GM18868 (cell line): ENCODE measurements around the gene SHC3.

Experiments
- ATAC-seq: cut with Tn5 transposase; IDR thresholded peaks from one replicate; pipeline ENCODE4 v1.9.1; 2021; ENCODE audit warnings: mild to moderate bottlenecking, moderate library complexity; ENCODE audit not compliant: unreplicated experiment

The SHC3 gene

DNA sequence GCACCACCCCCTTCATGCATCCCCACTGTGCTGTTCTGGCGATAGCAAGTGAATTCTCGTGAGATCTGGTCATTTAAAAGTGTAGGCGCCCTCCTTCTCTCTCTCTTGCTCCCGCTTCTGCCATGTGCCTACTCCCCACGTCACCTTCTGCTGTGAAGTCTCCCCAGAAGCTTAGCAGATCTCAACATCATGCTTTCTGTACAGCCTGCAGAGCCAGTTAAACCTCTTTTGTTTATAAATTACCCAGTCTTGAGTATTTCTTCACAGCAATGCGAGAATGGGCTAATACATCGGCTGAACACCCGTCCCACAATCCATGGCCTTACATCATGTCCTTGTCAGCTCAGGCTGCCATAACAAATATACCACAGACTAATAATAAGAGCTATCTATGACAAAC is 17.4 kb downstream of the SHC3 start:
- no peak for ATAC-seq

GRCh38 chr9:89160806-89161205 is 17.8 kb downstream of the SHC3 start:
- no peak for ATAC-seq

DNA sequence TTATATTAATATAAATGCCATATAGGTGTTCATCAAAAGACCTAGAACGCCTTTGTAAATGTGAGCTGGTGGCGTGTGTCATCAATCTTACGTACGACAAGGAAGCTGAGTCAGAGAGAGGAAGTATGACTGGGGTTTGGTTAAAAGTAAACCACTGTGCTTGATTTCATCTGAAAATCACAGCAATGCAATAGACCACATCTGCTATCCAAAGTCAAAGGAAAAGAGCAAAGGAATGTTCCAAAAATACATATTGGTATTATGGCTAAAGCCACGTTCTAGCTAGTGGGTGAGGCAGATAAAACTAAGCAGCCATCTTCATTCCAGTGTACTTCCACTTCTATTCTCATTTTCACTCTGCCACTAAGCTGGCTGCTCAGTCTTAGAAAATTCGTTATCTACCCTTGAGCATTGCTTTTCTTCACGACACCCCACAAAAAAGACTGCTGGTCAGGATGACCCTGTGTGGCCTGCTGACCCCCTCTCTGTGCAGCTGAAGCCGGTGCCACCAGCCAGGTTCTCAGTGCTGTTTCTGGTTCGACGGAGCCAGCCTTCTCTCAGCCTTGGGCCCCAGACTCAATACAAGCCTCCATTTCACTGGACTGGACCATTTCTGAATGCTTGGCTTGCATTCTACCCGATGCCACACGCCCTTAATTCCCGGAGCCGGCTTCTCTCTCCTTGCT is 23.8 kb downstream of the SHC3 start:
- no peak for ATAC-seq

GRCh38 chr9:89154218-89154617 is 24.4 kb downstream of the SHC3 start:
- no peak for ATAC-seq

DNA sequence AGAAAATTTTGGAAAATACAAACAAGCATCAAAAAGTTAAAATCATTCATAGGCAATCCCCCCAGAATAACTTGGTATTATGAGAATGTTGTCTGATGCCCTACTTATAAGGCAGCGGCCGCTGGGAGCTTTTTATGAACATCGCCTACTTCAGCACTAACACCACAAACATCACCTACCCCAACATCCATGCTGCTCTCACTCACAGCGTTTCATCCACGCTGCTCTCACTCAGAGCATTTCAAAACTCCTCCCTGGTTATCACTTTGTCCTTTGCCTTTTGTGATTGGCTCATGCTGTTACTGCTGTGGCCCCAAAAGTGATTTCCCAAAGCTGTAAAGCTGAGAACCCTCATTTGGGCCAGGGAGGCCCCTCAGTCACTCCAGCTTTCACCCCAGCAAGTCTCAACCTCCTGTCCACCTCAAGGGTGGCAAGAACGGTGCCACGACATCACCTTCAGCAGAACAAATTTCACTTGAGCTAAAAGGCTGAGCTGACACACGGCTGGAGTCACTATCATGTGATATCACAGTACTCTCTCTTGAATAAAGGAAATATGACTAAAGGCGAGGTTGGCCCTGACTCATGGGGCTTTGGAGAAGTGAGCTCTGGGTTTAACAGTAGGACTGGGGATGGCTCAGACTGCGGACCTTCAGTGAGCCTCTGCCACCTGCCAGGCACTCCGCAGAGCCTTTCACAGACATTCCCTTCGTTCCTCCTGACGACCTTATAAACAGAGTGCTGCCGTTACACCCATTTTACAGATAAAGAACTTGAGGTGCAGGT is 25.2 kb downstream of the SHC3 start:
- ATAC-seq: no peak

GRCh38 chr9:89149726-89150125 is 28.9 kb downstream of the SHC3 start:
- no peak for ATAC-seq

- ATAC-seq: no peak
Observed at GRCh38 chr9:89145097-89145496, 33.5 kb downstream of the SHC3 start.

DNA sequence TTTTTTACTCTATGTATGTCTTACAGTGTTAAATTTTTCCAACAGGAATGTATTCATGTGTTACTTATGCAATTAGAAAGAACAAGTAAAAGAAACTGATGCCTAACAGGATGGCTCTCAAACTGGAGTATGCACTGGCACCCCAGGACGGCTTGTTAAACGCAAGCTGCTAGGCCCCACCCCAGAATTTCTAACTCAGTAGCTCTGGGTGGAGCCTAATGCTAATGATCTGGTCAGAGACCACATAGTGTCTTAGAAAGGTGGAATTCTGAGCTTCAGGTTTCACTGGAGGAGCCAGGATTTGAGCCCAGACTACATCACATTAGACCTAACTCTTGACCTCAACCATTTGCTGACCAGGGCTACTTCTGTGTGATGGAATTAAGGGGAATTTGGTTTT is 34.4 kb downstream of the SHC3 start:
- ATAC-seq: no peak

DNA sequence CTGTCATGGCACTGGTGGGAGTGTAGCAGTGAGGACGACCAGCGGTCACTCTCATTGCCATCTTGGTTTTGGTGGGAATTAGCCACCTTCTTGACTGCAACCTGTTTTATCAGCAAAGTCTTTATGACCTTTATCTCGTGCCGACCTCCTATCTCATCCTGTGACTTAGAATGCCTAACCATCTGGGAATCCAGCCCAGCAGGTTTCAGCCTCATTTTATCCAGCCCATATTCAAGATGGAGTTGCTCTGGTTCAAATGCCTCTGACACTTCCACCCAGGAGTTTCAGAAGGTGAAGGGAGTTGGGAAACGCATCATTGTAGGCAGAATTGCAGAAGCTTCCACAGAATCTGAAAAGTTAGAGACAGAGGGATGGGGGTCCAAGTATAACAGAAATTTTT is 35.4 kb downstream of the SHC3 start:
- ATAC-seq: no peak

- no peak for ATAC-seq
Observed at GRCh38 chr9:89139455-89139854, 39.2 kb downstream of the SHC3 start.

DNA sequence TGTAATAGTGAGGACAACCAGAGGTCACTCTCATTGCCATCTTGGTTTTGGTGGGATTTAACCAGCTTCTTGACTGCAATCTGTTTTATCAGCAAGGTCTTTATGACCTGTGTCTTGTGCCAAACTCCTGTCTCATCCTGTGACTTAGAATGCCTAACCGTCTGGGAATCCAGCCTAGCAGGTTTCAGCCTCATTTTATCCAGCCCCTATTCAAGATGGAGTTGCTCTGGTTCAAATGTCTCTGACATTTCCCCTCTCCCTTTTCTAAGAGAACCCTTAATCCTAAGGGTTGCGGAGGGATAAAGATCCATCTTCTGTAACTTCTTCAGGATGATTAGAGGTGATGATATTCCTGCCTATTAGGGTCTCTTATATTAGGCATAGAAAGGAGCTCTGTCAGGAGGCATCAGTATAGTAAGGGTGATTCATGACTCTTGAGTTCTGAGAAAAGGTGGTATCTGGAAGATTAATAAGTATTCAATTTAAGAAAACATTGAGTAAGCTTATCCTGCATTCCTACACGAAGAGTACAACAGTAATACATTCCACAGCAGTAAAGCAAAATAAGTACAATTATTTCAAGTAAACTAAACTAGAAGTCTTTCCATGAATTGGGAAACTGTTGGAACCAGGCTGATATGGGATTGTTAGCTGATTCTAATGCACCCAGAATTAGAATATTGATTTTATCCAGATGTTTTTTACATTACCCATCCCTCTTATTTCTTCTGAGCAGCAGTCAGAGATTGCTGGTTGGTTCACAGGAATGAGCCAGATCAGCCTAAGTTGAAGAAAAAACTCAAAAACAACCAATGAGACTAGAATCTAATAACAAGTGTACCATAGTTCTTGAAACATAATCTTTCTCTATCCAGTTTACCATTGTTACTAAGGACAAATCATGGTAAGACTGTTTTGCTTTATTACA is 39.9 kb downstream of the SHC3 start:
- no peak for ATAC-seq

DNA sequence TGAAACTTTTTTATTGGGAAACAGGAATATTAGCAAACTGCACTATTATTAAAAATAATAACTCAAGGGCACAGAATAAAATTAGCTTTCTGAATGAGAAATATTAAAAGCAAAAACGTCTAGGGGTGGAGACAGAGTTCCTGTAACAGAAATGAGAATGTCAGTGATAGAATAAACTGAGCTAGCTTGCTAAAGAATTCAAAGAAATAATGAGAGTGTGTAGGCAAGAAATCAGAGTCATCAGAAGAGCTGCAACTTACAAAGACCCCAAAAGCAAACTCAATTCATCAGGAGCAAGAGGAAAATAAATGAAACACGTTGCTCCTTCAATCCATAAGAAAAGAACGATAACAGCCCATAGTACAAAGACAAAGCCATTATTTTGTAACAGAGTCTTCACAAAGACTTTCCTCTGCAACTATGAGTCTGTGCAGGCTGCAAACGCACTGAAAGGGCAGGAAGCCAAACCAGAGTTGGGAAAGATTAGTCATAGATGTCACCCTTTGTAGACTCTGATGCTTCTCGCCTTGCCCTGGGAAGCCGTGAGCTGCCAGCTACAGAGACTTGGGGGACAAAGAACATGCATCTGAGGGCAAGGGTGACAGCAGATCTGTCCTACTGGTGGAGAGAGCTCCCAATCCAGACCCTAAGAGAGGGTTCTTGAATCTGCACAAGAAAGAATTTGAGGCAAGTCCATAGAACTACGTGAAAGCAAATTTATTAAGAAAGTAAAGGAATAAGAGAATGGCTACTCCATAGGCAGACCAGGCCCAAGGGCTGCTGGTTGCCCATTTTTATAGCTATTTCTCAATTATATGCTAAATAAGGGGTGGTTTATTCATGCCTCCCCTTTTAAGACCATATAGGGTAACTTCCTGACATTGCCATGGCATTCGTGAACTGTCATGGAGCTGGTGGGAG is 40.8 kb downstream of the SHC3 start:
- no peak for ATAC-seq

GRCh38 chr9:89135591-89136166 is 42.9 kb downstream of the SHC3 start:
- no peak for ATAC-seq

DNA sequence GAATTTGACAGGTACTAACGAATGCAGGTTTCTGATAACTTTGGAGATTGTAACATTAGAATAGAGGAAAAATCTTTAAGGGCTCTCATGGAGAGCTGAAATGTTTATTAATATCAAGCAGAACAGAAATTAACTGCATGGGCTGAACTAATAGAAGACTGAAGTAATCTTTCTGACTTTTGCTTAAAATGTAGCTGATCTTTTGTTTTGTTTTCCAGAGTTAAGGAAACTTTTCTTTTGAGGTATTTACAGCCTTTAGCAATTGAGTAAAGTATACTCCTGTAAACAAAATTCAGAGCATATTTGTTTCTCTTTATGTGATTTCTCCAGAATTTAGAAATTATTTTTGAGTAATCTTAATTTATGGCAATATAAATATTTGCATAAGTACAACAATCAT is 43.9 kb downstream of the SHC3 start:
- no peak for ATAC-seq

GRCh38 chr9:89122949-89123348 is 55.7 kb downstream of the SHC3 start:
- ATAC-seq: no peak

DNA sequence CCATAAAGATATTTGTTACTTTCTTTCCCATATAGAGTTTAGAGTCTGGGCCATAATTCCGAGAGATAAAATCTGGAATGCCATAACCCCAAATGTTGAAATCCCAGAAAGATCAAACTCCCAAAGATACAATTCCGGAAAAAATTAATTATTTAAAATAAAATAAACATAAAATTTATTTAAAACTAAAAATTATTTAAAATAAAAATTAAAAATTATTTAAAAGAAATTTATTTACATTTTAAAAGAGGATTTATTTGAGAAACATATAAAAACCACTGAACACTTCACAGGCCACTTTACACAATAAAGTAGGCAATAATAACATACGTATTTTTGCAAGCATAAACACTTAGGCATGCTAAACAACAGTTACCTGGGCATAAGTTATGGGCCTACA is 57.9 kb downstream of the SHC3 start:
- no peak for ATAC-seq

GRCh38 chr9:89116805-89117192 is 61.8 kb downstream of the SHC3 start:
- ATAC-seq: no peak

GRCh38 chr9:89116064-89116804 is 62.4 kb downstream of the SHC3 start:
- ATAC-seq: no peak

GRCh38 chr9:89115426-89115825 is 63.2 kb downstream of the SHC3 start:
- ATAC-seq: no peak
